Stimulated activated CD4-positive, alpha-beta T cell treated with anti-CD3 and anti-CD28 coated beads, TNF-alpha, amount 100 ng/mL, for 24 hours (primary cell): Measurements from ENCODE around the gene TAF3.

Experiments
- DNase-seq, 3 experiments: peaks; one replicate each; pipeline ENCODE4 v3.0.0-alpha.2; 2020; ENCODE audit warnings: low read depth in 3 of 3

Gene TAF3

DNA sequence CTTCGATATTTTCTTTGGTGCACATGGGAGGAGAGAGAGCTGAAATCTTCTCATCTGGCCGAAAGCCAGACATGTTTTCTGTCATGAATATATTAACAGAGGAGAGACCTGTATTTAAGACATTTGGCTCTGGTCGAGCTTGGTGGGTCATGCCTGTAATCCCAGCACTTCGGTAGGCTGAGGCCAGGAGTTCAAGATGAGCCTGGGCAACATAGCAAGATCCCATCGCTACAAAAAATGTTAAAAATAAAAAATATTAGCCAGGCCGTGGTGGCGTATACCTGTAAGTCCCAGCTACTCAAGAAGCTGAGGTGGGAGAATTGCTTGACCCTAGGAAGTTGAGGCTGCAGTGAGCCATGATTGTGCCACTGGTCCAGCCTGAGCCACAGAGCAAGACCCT is 214.3 kb downstream of the TAF3 start:
- DNase-seq, result no peak

- no peak for DNase-seq
These were observed 215.6 kb downstream of the TAF3 start for GRCh38 chr10:8033812-8034465.

DNA sequence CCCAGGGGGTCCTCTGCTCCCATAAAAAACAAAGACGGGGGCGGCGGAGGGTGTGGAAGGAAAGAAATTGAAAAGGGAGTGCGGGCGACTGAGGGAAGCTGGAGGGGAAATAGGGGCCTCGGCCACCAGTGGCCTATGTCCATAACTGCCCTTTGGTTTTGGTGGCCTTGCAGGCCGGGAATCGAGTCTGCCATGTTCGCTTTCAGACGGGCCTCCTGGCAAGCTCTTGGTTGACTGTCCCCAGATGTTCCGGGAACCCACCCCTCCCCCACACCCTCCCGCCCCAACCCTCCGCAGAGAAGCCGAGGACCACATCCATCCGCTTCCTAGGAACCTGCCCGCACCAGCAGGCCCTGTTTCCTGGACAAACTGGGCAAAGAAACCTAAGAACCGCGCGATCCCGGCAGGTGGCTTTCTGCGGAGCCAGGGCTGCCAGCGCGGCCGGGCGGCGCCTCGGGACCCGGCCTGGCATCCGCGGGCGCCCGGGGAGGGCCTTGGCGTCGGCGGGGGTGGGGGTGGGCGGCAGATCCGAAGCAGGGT is 216.2 kb downstream of the TAF3 start:
- DNase-seq, result no peak

GRCh38 chr10:8035006-8035640 is 216.8 kb downstream of the TAF3 start:
- DNase-seq, result no peak

- no peak for DNase-seq
These were observed 217.6 kb downstream of the TAF3 start for GRCh38 chr10:8035641-8036470.

DNA sequence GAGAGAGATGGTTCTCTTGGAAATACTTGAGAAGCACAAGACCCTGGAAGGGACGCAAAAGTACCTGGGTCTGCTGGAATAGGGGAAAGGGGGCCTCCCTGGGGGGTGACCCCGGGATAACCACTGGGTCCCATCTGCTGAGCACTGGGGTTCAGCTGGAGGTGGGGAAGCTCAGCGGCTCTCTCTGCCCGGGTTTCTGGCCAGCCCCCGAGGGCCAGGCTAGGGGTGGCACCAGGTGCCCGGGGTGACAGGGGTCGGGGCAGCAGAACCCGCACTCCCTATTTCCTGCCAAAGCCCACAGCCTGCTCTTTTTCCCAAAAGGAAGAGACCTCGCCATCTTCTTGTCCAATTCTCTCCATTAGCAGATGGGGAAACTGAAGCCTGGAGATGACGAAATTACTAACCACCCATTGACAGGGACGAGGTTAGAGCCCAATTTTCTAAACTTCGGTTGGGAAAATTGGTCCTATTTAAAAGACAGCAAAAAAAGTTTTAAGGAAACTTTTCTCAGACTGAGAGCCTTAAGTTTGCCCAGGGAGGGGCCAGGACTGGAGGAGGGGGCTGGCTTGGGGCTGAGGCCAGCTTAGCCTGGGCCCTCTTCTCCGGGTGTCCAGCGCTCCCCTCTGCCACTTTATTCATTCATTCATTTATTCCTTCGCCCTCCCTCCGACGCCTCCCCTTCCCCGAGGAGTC is 218.3 kb downstream of the TAF3 start:
- DNase-seq, result no peak

GRCh38 chr10:8037199-8037801 is 219.0 kb downstream of the TAF3 start:
- DNase-seq, result no peak

DNA sequence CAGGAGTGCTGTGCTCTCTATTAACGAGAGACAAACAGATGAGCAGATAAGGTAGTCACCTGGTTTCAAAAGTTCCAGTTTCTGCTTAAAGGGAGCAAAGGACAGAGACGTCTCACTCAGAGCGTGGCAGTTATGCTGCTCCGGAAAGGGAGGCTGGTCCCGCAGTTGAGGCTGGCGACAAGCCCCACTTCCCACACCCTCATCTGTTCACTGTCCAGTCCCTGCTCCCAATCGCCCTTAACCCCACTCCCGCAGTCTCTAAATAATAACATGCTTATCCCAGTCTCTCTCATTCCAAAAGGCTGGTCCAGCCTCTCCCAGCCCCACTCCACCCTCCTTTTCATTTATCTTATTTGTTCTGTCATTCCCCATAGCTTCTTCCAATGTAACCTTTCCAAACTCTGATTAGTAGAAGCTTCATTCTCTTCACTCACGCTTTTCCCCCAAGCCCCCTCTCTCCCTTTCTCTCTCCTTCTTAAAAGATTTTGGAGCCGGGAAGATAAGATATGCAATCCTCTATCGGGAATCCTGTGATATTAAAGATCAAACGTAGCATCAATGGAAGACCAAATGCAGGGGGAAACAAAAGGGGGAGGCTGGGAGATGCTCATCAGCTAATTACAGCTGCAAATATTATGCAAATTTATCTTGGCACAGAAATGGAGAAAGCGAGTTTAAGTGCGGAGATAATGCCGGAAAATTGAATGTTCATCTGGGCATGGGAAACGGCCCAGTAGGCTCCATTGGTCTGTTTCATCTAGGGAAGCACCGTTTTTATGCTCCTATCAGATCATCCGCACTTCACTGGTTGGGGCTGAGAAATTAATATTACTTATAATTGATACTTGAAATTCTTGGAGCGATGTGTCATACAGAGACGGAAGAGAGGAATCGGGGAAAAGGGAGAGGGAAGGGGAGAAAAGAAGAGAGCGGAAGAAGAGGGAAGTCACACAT is 219.9 kb downstream of the TAF3 start:
- DNase-seq, result no peak

- DNase-seq, result no peak
These were observed 221.1 kb downstream of the TAF3 start for GRCh38 chr10:8039321-8039881.

GRCh38 chr10:8040651-8041050 is 222.3 kb downstream of the TAF3 start:
- no peak for DNase-seq

DNA sequence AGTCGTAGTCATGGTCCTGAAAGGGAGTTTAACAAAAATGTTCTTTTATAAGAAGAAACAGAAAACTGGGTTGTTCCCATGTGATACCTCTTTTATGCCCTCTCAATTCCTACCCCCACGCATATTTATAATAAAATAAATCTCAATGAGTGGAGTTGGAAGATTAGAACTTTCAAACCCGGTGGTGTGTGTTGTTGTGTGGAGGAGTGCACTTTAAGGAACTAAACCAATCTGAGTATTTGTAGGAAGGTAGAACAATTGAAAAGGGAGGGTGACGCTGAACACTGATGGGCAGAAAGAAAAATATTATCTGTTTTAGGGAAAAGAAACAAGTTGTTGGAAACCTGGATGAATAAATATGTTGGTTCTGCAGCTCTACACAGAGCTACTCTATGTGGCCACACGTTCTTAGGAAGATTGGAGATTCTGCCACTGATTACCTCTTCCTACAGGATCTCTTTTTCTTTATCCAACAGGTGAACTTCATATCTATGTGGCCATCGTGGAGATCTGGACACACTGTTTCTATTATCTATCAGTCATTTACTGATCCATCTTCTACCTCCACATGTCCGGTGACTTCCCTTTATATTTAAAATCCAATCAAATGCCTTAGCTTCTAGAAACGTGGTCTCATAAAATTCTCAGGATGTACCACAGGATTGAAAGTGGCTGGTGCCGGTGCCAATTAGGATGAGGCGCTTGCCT is 223.1 kb downstream of the TAF3 start:
- no peak for DNase-seq

DNA sequence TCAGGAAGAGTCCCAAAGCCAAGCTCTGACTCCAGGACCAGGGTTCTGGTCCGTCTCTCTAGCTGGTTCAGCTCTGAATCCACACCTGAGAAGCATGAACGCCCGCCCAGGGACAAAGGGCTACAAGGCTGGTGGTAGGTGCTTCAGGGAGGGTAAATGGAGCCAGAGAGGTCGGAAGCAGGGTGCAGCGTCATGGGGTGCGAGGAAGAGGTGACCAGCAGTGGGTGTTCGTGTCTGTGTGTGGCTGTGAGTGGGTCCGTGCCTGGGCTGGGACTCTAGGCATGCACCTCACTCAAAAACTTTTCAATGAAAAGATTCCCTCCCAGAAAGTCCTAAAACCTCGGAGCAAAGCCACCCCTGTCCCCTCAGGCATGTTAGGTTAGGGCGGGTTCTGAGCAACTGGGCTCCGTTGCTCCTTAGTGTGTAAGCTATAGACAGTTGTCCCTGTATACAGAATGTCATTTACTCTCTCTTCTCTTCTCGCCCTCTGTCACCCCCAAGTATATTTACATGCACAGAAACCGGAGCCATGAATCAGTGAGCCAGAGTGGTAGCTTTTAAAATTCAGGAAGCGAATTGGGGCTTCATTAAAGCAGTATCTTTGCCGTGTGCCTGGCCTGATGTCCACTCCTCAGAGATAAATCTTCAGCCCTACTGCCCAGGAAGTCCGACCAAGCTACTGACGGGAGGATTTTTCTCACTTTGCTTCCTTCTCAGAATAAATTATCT is 223.9 kb downstream of the TAF3 start:
- no peak for DNase-seq

DNA sequence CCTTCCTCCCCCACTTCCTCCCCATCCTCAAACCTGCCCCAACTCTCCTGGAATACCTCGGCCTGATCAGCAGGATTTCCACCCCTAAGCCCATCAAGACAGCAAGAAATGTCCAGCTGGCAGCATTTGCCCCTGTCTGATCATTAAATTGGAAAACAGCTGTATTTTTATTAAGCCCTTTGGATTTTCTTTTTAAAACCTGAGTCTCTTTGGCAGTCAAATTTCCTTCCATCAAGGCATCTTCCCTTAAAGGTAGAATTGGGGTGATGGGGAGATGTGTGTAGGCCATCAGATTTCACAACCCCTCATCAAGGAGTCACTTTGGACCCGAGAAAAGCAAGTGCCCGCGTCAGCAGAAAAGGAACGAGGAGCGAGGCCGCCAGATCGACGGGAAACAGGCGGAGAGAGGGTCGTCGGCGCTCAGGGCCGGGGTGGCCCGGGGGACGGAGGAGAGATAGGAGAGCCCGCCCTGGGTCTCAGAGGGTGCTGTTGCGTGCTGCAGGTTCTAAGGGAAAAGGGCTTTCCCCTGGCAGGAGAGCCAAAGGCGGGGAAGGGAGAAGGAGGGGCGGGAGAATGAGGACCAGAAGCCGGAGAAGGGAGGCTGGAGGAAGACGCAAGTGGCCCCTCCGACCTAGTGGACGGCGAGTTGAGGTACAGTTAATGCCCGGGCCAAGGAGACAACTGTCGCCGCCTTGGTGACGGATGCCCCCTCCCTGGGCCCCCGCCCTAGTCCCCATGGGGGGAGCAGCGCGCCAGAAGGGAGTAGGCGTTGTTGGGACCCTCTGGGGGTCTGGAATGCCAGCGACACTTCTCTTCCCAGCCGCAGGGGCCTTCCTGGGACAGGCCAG is 224.6 kb downstream of the TAF3 start:
- no peak for DNase-seq

GRCh38 chr10:8043569-8044306 is 225.4 kb downstream of the TAF3 start:
- DNase-seq, result no peak

DNA sequence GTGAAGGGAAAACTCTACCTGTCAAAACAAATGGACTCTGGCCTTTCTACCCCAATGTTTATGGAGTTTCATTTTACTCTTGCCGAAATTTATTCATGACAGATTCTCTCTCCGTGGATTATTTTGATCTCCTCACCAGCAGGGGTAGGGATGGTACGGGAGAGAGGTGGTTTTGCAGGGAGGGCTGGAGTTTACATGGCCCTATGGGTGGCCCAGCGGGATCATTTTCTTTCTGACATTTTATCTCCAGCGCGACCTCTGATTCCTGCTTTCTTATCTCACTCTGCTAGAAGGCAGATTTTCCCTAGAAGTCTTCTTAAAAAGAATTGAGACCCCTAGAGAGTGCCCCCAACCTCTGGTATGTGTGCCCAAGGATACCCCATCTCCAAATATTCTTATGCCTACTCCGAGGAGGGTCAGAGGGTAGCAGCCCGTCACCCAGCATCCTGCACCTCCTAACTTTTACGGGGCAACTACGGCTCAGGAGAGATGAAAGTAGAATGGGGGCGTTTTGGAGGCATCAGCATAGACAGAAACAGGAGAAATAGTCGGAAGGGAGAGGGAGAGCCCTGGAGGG is 226.1 kb downstream of the TAF3 start:
- no peak for DNase-seq

DNA sequence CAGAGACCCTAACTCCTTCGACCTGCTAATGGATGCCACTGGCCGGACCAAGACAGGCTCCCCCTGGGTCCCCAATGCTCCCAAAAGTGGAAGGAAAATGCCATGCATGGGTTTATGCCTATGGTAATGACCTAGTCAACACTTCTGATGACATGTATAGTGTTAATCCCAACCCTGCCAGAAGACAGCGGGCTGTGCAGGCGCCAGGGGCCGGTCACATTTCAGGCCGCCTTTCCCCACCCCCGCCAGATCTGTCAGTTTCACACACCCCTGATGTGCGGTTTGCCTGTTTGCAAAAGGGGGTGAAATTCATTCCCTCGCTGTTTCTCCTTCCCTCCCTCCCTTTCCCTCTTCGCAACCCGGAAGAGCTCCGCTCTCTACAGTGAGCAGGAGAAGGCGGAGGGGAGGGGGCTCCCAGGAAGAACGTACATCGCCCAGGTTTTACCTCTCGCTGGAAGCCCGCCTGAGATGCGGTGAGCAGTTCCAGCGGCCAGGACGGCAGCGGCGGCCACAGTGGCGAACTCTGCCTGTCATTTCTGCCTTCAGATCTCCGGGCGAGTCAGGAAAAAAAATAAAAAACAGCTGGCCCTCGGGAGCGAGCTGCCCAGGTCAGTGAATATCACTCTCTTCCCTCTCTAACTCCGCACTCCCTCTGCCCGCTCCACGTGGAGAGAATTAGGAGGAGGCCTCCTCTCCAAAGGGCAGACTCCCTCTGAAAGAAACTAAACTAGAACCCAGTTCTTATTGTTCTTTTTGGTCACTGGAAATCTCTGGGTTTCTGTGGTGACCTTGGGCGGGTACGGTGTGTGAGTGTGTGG is 226.8 kb downstream of the TAF3 start:
- DNase-seq, result no peak
